GM19099 (cell line): Measurements from ENCODE around the gene PACSIN2.

Source experiments
- POLR2A ChIP-seq: IDR thresholded peaks from 3 replicates; pipeline ENCODE4 v1.6.1; 2011; ENCODE audit warnings: low read depth; ENCODE audit not compliant: insufficient read length; ENCODE audit errors: extremely low read depth

Gene PACSIN2

DNA sequence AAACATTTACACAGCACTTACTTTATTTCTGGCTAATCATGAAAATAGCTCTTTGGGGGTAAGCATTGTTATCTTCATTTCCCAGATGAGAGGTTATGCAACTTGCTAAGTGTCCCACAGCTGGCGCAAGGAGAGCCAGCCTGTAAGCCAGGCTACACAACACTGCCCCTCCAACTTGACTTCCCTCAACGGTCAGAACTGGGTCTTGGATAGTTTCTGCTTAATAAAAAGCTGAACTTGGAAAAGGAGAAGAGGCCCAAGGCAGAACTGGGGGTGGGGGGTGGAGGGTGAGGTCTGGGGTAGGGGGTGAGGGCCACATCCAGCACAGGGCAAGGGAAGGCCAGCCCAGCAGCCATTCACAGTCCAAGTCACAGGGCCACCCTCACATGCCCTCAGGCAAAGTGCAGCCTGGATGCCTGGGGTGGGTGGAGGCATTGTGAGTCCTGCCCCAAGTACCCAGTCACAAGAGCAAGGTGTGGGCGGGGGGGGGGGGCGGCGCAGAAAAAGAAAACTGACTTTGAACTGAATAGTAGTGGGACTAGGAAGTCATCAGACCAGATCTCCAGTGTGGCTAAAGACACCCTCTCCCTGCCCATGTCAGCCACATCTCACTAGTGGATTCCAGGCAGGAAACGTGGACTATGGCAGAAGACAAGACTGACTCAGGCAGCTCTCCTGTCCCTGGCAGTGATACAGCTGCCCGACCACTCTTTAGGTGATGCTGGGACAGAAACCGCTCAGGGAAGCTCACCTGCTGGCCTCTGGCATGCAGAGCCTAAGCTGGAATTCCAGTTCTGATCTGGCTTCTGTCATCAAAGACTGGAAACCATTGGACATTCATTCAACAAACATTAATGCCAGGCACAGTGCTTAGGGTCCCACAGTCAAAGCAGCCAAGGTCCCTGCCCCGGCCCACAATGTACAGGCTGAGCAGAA, 52.4 kb downstream of the PACSIN2 start:
- TF ChIP-seq POLR2A, result no peak

DNA sequence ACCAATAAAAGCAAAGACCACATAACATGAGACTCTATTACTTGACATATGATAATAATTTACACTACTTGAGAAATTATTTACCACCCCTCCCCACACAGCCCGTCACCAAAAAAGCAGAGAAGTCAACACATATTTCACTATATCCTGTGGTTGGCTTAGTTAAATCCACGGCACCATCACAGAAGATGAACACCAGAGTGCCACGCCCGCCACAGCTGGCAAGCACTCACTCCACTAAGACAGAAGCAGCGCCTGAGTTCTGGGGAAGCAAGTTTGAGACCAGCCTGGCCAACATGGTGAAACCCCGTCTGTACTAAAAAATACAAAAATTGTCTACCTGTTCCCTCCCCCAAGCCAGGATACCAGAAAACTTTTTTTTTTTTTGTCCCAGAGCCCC, 53.1 kb downstream of the PACSIN2 start:
- no peak for TF ChIP-seq POLR2A

DNA sequence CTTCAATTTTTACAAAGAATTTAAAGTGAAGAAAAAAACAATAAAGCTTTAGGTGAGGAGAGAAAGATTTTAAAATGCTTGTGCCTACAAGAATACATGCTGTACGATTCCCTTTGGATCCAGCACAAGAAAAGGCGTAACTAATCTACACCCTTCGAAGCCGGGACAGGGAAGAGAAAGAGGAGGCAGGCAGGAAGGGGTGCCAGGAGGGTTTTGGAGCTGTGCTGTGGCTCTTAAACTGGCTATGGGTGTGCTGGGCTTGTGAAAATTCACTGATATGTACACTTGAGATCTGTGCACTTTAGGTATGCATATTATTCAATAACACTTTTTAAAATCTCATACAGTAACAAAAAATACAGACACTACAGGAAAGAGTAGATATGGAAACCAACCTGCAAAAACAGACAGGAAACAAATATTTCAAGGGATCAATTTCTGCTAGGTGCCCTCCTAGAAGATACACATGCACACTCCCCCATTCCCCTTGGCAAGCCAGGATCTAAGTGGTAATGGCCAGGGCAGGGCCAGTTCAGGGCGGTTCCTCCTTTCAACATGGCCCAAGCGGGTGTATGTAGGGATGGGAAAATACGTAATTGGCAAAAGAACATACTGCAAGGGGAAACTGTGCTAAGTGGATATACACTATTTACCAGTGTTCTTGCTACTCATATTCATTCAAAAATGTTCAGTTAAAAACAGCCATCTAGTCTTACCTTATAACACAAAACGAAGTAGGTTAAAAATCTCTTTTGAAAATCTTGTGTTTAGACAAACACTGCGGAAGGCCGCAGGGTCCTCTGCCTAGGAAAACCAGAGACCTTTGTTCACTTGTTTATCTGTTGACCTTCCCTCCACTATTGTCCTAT, 54.2 kb downstream of the PACSIN2 start:
- TF ChIP-seq POLR2A, result no peak

DNA sequence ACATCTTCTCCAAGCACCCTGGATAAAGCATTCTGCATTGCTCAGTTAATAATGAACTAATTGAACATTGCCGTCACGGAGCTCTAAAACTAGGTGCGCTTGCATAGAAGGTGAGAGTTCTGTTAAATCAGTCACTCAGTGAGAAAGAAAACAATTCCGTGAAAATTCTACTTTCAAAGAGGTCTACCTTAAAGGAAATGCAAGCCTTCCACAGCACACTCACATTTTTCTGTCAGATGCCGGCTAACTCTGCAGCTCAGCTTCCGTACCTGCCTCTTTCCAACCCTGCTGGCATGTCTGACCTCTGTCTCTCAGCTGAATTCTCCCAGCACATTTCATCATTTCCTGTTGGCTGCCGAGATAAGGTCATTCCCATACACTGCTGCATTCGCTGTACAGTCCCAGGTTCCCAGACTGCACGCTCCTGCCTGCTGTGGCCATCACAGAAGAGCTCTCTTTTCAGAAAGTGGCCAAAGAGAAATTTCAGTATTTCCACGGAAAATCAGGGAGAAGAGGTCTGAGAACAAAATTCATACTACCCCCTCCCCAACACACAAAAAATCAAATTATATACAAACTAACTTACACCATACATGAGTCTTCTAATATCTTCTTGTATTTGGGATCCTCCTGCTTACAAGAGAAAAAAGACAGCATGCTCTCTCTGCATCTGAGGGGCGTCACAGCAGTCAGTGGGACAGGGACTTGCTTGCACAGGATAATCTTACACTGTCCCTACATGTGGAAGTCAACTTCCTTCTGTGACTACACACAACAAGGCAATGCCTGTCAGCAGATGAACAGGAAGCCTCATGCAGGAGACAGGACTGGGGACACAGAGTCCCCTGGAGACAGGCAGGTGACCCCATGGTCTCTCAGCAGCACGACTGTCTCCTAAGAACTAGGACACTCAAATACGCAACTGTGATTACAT, 55.1 kb downstream of the PACSIN2 start:
- no peak for TF ChIP-seq POLR2A

DNA sequence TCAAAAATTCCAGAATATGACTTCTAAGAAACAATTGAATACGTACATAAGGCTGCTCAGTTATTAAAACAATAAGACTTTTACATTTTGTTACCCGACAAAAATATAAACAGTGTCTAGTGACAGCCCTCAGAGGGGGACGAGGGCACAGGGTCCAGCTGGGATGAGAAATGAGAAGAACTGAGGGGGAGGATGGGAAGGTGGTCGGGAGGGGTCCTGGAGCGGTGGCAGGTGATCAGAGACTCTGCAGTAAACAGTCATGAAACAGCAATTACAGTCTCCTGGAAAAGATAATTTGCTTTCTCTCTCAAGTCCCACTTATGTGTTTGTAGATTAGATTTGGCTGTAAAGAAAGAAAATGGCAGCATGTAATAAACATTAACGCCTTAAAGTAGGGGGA, 56.0 kb downstream of the PACSIN2 start:
- TF ChIP-seq POLR2A, result no peak

DNA sequence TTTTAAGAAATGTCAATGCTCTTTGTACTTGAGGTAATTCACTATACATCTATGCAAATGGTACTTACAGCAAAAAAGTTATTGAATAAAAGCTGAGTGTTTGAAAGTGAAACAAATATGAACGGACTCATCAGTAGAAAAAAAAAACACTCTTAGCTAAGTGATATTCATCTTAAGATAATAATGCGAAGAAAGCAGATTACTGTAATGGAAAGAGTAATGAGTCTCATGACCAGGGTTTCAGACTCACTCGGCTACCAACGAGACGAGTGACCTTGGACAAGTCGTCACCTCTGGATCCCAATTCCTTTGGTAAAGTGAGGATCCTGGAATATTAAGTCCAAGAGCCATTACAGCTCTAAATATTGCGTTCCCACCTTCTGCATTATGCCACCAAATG, 57.0 kb downstream of the PACSIN2 start:
- TF ChIP-seq POLR2A, result no peak

DNA sequence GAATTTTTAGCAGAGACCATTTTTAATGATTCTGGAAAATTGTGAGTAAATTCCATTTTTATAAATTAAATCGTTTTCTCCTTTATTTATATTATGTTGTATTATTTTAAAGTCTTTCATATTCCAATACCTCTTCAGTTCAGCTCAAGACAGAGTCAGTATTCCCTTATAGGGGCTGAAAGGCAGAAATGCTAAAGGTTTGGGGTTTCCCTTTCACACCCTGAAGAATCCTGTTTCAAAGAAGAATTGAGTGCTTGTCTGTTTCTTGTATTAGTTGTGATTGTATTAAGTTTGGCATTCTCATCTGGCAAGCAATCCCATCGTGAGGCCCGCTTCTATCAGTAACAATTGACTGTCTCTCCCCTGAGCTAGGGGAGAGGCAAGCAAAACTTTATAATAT, 57.4 kb downstream of the PACSIN2 start:
- TF ChIP-seq POLR2A, result no peak

DNA sequence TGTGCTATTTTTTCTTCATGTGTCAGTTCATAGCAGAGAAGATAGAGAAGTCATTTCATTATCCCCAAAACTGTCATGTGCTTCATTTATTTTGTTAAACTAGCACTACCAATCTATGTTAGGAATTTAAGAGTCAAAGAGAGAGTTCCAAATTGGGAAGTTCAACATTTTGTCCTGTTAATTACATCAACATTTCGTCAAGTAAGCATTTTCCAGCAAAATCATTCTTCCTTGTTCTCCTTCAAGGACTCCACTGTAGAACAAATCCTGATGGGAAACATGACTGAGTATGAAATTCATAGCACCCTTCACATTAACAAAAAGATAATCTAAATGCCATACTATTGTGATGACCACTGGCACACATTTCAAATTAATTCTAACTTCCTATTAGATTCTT, 59.1 kb downstream of the PACSIN2 start:
- TF ChIP-seq POLR2A, result no peak

DNA sequence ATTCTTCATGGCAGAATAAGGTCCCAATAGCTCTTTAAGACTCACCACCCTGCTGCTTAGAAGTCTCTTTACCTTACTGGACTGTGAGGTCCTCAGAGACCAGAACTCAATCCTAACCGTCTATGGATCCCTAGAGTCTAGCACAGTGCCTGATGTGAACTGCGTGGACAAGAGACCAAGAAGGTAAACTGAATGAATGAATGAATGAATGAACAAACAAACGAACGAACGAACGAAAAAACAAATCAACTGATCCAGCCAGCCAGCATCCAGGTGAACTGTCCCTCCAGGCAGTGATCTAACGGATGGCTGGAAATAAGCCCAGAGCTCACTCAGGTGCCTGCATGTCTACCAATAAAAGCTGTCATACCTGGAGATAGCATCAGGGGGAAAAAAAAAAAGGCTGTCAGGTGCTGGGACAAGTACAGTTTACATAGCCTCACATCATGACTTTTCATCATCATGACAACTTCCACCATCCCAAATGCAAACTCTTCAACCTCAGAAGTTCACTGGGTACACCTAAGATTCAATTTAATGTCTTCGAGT, 59.8 kb downstream of the PACSIN2 start:
- no peak for TF ChIP-seq POLR2A

DNA sequence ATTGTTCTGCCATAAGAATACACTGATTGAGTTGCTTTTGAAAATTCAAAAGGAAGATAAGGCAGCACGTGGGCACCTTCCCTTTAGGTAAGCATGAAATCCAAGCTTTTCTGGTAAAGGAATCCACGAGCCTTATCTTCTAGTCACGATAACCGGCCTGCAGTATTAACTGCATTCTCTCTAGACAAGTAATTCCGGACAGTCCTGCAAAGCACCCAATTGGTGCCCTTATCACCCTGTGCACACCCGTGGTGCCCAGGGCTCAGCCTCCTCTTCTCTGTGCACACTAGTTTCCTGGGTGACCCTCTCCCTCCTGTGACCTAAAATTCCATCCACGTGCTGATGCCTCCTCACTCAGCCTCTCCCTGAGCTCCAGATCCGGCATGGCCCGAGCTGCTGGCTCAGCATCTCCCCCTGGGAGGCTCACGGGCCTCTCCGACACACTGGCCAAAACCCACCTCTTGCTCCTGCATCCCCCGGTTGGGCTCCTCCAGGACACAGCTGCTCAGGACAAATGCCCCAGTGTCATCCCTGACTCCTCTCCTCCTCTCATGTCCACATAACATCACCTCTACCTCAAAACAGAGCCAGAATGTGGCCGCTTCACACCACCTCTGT, 63.7 kb downstream of the PACSIN2 start:
- TF ChIP-seq POLR2A, result no peak

DNA sequence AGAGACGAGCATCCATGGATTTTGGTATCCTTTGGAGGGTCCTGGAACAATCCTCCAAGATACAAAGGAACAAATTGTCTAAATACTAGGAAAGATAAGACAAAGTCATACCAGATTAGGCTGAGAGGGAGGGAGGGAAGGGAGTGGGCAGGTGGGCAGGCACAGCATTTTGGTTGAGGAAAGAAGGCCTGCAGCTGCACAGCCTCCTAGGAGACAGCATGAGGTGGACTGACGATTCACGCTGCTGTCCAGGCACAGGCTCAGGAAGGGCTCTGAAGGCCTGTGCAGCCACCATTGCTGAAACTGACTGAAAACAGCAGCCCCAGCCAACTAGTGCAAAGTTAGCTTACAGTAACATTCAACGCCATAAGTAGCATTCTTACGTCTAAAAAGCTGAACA, 64.7 kb downstream of the PACSIN2 start:
- TF ChIP-seq POLR2A, result no peak

DNA sequence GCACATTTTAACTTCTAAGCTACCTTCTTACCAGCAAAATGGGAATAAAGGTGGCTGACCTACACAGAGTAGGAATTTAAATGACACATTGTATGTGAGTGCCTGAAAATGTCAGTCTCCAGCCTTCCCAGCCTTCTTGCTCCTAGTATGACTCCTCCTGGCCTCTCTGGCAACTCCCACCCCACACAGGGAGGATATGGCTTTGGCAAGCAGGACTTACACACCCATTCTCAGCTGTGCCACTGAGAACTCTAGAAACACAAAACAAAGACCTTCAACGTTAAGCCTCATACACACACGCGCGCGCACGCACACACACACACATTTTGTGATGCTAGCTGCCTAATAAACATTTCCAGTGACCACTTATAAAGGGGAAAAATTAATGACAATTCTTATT, 65.8 kb downstream of the PACSIN2 start:
- no peak for TF ChIP-seq POLR2A

DNA sequence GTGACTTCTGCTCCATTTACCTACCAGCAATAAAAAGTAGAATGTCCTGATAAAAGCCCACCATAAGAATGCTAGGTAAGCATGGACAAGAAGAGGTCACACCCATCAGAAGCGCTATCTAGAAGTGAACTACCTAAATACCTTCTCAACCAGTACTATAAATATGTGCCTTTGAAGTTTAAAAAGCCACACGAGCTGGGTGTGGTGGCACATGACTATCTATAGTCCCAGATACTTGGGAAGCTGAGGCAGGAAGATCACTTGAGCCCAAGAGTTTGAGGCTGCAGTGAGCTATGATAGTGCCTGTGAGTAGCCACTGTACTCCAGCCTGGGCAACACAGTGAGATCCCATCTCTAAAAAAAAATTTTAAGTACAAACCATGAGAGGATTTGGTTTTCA, 66.7 kb downstream of the PACSIN2 start:
- no peak for TF ChIP-seq POLR2A
